ENCODE results near the gene IL1RN. TPM values are rescaled to one million over a fixed set of nuclear protein-coding genes. Genes with fewer than 3 reads are reported as not detected.

The IL1RN gene
- total RNA-seq, 1 donor from 2014 or later, result not detected

DNA sequence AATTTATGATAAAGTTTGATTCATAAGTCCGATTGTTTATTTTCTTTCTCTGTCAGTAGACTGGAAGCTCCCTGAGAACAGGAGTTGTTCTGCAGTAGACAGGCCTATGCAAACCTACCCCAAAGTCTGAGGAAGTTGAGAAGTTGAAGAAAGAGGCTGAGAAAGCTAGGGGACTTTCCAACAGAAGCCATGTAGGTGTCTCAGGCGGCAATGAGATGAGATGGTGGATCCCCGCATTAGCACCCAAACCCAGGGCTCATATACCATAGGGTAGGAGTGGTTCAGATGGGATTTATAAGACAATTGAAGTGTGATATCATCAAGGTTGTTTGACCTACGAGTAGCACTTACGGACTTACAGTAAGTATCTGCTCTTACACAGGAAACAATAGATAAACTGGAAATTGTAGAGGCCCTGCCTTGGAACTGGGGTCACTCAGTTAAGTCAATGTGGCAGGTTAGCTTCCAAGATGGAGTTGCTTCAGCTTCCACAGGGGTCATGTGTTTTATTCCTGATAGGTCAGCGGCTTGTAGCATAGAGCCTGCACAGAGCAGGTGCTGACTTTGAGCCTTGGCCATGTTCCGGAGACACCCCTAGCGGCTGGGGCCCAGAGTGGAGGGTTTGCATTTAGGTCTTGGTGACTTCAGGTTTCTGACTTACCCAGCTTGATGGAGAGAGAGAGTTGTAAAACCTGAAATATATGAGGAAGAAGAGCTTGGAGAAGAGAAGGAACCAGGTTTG lies 44.1 kb downstream of the IL1RN start:
- no peak for DNase-seq (ENCODE audit: low read depth)

DNA sequence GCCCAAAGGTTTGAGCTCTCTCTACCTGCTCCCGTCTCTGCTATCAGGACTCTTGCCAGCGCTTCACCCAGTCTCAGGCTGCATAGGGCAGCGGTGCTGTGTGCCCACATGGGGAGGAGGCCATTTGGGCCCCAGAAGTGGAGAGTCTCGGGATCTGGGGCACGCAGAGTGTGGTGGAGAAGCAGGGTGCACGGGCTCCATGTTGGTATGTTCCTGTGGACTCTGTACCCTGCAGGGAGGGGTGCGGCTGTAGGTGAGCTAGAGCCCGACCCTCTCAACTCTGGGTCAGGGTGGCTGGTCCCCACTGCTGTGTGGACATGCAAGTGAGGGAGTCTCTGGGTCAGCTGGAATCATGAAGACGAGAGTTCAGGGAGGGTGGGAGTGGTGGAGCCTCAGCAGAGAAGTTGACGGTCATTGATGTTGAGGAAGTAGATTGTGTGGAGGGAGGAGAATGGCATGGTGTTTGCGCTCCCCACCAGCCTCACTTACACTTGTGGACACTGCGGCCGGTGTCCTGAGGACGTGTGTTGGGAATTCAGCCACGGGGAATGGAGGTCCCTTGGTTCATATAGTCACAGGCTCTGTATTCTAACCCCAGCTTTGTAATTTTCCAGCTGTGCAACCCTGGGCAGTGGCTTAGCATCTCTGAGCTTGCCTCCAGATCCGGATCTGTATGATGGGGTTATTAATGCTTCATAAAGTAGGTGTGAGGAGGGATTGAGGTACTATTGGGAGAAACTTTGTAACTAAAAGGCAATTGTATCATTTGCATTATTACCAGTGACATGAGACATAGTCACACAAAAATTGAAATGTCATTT lies 45.5 kb downstream of the IL1RN start:
- DNase-seq (ENCODE audit: low read depth), result no peak

DNA sequence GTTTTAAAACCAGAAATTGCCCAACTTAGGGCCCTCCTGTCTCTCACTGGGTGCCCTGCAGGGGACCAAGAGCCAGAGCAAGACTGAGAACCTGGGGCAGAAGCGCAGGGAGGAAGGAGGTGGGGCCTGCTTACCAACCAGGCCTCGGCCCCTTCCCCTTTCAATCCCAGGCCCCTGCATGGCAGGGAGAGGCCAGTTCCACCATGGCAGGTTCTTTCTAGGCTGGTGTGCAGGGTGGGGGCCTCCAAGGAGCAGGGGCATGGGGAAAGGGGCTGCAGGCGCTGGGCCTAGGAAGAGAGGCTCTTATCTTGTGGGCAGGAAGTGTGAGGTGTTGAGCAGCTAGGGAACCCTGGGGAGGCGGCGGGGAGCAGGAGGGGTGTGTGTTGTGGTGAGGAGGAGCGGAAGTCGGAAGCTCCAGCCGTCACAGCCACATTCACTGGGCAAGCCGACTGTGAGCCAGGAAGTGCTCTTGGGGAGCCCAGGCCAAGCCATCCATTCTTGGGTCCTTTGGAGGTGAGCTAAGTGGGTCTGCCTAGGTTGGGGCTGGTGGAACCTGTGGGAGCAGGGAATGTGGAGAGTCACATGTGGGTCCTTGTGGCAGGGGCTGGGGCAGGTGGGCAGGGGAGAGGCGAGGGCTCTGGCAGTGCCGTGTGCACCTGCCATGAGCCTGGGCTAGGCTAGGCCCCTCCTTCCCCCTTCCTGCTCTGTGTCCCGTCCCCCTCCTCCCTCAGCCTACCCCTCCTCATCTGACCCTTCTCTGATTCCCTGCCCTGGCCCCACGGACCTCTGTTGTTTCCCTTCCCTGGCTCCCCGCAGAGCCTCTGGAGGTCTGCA lies 46.4 kb downstream of the IL1RN start, which contains the start of gene PSD4:
TSS of gene PSD4 (plus strand) at position 430 of the 834 bp plus-strand sequence. CDS start 8,486 bp downstream, outside the sequence.
- no peak for DNase-seq (ENCODE audit: low read depth)

DNA sequence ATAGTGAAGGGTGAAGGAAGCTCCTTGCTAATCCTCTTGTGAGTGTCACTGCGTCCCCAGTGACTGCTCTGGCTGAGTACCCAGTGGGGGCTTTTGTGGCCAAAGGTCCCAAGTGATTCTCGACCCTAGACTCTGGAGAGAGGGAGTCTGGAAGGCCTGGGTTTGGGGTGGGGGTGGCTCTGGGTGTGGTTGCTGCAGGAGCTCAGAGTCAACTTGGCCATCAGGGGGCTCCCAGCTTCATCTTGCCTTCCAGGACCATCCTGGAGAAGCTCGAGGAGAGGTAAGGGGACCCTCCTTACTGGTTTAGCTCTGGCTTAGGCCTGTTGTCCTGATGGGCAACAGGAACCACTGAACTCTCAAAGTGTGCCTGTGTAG lies 47.0 kb downstream of the IL1RN start:
- DNase-seq (ENCODE audit: low read depth), result no peak

DNA sequence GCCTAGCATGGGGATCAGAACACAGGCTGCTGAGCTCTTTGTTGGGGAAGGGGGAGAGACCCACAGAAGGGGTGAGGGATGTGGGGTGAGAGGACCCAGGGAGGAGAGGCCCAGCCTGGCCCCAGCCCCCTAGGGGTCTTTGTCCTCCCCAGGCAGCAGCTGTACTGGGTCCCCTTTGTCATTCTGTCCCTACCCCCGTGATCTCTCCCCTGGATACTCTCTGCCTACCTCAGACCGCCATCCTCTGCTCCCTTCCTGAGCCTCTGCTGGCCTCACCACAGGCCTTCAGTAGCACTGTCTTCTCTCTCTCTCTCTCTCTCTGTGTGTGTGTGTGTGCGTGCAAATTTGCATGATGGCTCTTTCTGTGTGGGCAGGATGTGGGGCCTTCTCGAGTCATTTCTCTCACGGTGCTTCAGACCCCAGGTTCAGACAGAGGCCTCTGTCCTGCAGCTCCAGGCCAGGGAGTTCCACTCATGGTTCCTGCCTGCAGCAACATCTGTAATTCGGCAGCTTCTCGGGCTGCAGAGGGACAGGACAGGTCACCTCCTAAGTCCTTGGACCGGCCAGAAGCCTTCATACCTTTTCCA lies 47.7 kb downstream of the IL1RN start:
- DNase-seq (ENCODE audit: low read depth), result no peak

DNA sequence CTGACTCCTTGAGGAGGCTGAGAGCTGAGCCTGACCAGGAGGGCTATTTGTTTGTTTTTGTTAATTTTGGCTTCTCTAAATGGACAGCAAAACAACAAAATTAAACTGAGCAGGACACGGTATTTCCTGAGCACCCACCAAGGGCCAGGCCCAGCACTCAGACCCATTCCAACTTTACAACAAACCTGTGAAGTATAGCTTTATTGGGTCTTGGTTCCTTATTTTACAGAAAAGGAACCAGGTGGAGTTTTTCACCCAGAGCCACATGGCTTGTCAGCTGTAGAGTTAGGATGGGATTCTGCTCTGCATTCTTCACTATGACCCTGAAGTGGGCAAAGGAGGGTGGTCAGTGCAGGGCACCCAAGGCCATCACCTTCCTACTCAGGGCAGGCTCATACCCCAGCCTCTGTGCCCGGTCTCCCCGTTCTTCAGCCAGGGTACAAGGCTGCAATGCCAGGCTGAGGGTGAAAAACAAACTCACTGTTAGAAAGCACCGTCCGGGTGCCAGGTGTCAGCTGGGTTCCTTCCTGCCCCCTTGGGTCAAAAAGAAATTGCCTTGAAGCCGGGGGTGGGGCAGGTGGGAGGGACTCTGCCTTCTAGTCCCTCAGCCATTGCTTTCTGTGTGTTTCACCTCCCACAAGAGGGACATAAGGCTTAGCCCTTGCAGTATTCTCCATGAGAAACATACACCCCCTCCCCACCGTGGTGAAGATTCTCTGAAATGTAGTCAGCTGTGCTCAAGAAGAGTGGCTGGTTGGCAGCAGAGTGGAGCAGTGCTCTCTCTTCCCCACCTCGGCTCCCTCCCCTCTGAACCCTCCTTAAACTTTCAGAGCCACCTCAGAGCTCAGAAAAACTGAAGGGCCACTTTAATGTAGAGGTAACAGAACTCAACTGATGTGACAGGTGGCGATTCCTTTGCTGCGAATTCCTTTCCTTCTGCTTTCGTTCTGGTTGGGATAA lies 48.6 kb downstream of the IL1RN start:
- no peak for DNase-seq (ENCODE audit: low read depth)

DNA sequence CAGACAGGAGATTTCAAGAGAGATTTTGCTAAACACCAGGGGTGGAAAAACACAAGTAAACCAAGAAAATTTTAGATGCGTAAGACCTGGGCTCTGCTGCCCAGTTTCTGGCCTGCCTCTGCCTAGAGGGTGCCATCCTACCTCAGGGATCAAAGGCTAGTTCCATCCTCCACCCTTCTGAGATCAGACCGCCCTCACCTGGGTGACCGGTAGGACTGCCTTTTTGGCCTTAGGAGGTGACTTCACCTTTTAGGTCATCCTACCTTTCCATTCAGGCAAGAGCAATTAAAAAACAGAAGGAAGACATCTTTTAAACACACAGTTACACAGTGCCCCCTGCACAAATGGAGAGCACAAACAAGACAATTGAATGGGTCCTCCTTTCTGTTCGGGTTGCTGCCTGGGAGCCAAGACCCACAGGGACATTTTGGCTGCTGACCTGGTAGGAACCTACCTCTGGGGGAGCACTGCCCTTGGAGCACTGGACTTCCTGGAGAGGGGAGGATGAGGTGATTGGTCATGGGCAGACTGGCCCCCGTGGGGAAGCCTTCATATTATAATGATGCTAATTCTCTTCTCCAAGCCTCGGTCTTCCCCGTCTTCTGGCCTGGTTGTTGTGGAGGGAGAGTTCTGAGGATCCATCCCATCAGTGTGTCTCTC lies 49.4 kb downstream of the IL1RN start:
- no peak for DNase-seq (ENCODE audit: low read depth)

DNA sequence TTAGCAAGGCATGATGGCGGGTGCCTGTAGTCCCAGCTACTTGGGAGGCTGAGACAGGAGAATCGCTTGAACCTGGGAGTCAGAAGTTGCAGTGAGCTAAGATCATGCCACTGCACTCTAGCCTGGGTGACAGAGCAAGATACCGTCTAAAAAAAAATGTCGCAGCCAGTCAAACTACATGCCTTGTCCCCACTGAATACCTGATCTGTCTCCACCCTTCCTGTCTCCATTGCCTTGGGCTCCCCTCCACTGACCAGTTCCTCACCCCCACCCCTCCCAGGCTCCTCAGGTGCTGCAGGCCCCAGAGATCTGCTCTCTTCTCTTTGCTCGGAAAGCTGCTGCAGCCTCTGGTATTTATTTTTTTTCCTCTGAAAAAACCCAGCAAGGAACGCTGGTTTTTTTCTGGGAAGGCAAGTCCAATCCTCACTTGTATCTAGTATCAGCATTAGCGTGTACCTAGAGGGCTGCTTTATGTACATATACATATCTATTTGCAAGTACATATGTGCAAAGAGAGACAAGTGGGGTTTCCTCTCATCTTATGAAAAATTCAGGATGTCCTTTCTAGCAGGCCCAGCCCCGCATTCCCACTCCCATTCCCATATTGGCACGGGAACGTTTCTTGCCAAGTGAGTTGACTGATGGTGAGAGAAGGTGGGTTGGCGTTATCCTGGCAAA lies 50.8 kb downstream of the IL1RN start:
- no peak for DNase-seq (ENCODE audit: low read depth)

DNA sequence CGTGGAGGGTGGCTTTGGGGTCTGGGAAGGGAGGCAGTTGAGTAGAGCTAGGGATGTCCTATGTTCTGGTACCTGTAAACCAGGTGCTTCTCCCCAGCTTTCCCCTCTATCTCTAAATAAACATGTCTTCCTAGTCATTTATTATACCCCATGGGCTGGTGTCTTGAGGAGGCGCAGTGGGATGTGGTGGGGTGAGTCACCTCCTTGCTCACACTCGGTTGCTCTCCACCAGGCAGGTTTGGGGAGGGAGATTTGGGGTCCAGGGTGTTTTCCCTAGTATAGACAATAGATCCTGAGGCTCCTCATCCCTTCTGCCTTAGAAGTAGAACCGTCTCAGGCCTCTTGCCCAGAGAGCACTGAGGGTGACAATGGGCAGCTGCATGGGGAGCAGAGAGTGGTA lies 51.5 kb downstream of the IL1RN start:
- DNase-seq (ENCODE audit: low read depth), result no peak

DNA sequence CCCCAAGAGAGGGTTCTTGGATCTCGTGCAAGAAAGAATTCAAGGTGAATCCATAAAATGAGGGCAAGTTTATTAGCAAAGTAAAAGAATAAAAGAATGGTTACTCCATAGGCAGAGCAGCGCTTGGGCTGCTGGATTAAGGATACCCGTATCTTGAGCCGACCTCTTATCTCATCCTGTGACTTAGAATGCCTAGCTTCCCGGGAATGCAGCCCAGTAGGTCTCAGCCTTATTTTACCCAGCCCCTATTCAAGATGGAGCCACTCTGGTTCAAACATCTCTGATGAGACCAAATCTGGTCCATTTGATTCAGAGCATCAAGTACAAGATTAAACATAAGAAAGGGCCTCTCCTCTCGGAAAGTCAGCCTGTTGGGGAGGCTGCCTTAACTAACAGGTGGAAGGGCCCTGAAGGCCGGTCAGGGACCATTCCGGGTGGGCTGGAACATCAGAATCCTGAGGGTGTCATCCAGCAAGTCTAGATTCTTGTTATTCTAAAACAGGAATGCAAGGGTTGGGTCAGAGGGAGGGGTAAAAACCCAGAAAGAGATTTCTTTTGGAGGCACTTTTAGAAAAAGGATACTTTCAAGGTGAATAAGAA lies 52.1 kb downstream of the IL1RN start:
- DNase-seq (ENCODE audit: low read depth), result no peak

DNA sequence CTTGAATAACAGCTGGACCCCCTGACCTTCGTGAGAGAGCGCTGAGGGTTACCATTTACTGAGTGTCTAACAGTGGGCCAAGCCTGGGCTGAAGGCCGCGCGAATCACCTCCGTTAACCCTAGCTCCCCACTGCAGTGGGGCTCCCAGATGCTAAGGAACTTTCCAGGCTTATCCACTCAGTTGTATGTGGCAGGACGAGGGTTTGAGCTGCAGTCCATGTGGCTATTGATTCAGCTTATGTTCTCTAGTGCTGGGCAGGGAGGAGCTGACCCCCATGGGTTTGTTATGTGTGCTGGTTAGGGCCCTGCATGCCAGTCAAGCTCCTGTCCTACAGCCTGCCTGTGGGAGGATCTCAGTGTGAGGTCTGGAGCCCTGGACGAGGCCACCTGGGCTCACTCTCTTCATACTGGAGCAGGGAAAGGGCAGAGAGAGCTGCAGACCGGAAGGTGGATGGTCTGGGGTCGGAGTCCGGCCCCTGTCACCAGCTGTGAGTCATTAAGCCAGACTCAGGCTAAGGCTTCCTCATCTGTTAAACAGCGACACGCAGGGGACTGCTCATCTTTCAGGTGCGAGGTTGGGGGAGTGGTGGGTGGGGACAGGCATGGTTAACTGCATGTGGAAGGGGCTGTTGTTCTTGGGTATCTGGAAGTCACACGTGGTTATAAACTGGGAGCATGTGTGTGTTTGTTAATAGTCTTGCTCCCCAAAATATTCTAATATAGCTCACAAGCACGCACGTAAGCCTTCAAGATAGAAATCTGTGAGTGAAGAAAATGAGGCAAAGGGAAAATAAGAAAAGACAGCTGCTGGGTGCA lies 52.9 kb downstream of the IL1RN start:
- no peak for DNase-seq (ENCODE audit: low read depth)

DNA sequence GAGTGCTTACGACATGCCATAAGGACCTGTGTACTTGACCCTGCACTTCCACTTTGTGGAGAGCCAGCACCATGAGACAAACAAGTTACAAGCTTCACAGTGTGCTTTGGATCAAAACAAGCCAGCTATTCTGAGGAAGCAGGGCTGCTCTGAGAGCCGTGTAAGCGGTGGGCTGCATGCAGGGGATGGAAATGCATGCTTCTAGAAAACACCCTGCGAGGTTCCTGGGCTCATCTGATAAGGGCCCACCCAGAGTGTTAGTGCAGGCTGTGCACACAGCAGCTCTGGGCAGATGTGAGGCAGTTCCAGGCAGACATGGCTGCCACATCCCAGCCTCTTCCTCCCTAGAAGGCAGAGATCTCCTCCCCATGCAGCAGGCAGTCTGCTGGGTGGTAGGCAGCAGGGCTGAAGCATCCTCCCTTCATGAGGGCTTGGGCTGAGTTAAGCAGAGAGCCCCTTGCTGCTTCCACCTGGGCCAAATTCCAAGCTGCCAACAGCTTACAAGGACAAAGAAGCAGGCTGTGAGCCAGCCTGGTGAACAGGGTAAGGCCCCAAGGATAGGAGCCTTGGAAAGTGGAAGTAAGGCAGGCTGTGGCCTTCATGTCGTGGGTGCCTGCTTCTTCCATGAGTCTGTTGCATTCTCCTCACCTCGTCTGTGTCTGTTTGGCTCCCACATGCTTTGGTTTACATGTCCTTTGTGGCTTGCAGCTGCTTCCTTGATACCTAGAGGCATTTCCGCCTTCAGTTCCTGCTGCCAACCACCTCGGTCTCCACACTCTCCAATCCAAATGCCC lies 54.1 kb downstream of the IL1RN start:
- no peak for DNase-seq (ENCODE audit: low read depth)

DNA sequence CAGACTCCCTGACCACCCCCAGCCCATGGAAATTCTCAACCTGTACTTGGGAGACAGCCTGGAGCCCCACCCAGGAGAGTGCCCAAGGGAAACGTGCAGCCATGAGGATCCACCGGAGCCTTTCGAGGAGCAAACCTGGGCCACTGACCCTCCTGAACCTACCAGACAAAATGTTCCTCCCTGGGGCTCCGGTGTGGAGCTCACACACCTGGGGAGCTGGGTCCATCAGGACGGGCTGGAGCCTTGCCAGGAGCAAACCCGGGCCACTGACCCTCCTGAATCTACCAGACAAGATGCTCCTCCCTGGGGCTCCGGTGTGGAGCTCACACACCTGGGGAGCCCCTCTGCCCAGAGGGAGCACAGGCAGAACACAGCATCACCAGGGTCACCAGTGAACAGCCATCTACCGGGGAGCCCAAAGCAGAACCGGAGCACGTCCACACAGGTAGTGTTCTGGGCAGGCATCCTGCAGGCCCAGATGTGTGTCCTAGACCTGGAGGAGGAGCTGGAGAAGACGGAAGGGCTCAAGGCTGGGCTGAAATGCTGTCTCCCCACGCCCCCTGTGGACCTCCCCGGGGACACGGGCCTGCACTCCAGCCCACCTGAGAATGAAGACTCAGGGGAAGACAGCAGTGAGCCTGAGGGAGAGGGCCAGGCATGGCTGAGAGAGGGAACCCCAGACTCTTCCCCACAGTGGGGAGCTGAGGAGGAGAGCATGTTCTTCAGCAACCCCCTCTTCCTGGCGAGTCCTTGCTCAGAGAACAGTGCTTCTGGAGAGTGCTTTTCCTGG lies 55.3 kb downstream of the IL1RN start:
- no peak for DNase-seq (ENCODE audit: low read depth)

DNA sequence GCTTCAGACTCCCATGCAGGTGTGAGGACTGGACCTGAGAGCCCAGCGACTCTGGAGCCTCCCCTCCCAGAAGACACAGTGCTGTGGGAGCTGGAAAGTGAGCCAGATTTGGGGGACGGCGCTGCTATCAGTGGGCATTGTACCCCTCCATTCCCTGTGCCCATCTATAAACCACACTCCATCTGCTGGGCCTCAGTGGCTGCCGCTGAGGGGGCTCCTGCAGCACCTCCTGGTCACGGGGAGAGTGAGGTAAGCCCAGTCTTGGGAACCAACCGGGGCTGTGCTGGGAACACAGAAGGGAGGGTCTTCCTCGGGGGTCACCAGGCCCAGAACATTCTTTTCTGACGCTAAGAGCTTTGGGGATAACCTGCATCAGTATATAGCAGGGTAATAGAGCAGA lies 55.9 kb downstream of the IL1RN start:
- DNase-seq (ENCODE audit: low read depth), result no peak
